GDM1 (cell line): ENCODE measurements around the gene SLC19A1.

Source experiments
- DNase-seq: peaks from one replicate; lab custom pipeline; 2025; lab: John Stamatoyannopoulos, UW

SLC19A1 gene

GRCh38 chr21:45558044-45558721 lies 15.9 kb upstream of the SLC19A1 start:
- no peak for DNase-seq

GRCh38 chr21:45557616-45558043 lies 15.4 kb upstream of the SLC19A1 start:
- DNase-seq: no peak

- DNase-seq: no peak
Measured at GRCh38 chr21:45556645-45557615, 14.7 kb upstream of the SLC19A1 start.

- no peak for DNase-seq
Measured at GRCh38 chr21:45556302-45556644, 14.0 kb upstream of the SLC19A1 start.

DNA sequence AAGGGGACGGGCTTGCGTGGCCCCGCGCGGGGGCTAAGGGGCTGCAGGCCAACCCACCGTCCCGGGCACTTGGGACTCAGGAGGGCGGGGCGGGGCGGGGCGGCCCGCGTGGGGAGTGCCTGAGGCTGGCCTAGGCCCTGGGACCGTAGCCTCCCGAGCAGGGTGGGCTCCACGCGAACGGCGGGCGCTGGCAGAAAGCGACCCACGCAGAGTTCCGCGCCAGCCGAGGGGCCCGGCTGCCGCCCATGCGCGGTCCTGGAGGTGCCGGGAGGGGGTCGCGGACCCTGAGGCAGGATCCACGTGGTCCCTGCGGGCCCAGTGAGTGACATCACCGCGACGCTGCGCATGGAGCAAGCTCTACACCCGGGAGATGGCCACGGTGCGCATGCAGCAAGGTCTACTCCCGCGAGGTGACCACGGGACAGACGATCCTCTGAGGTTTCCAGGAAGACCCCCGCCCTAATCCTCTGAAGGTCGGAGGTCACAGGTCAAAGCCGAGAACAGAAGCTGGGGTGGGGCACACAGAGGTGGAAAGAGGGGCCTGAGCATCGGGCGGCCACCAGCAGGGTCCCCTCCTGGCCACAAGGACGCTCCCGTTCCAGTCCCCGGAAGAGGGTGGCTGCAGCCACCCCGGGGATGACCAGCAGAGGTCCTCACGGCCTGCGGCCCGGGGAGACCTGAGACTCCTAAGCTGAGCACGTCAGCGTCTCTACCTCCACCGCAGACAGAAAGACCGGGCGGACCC lies 13.5 kb upstream of the SLC19A1 start:
- no peak for DNase-seq

DNA sequence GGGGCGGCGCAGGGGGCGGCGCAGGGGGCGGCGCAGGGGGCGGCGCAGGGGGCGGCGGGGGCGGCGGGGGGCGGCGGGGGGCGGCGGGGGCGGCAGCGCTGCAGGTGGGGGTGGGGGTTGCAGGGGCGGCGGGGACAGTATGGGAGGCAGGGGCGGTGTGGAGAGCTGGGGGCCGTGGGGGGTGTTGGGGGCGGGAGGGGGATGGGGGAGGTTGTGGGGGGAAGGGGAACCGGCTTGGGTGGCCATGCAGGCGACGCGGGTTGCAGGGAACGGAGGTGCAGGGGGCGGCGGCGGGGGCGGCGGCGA lies 13.0 kb upstream of the SLC19A1 start:
- no peak for DNase-seq

GRCh38 chr21:45554477-45555175 lies 12.4 kb upstream of the SLC19A1 start:
- peak; percentile 60 for DNase-seq

- no peak for DNase-seq
Measured at GRCh38 chr21:45552696-45553391, 10.6 kb upstream of the SLC19A1 start.

DNA sequence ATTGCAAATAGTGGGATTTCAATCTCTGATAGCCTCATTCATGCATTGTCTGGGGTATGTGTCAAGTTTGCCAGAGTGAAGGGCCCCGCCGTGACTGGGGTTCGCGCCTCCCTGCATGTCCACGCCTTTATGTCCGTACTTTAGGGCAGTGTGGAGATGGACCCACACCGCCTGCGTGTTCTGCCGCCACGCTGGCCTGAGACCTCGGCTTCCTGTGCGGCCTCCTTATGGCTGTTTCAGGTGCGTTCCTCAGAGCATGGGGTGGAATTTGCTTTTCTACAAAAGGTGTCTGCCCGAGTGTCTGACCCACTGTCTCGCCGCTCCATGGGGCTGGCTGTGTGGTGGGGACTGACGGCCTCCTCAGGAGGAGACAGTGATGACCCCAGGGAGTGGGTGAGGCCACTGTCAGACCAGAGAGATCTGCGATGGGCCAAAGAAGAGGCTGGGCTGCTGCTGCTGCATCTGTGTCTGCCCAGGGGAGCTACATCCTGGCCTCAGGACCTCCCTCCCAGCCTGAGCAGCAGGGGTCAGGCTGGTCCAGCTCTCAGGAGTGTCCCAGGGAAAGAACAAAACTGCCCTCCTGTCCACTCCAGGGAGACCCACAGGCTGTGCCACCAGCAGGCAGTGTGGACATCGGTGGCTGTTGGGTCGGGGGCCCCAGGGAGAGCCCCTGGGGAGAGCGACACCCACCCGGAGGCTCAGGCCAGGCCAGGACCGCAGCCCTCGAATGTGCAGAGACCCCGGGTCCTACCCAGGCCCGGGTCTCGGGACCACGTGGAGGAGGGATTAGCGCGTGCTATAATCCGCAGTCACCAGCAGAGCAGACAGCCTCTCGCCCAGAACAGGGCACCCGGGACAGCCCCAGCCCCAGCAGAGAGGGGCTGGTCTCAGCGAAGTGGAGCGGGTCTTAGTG lies 9.8 kb upstream of the SLC19A1 start:
- DNase-seq: no peak

DNA sequence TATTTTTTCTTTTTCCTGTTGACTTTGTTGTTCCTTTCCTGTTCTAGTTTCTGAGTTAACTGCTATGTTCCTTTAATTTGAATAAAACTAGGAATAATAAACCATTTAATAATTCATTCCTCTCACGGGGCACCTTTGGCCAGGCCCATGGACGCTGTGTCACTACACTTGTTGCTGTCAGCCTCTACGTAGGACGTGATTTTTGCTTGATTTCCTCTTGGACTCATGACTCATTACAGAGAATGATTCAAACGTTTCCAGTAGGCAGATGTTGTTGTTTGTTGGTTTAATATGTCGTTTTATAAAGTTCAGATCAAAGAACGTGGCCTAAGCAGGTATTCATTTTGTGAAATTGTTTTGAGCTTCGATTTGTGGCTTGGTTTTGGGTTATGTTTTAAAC lies 9.1 kb upstream of the SLC19A1 start:
- peak; percentile 43 for DNase-seq

- DNase-seq: peak; percentile 90
Measured at GRCh38 chr21:45550522-45551210, 8.4 kb upstream of the SLC19A1 start.

- DNase-seq: no peak
Measured at GRCh38 chr21:45549626-45550463, 7.6 kb upstream of the SLC19A1 start.

DNA sequence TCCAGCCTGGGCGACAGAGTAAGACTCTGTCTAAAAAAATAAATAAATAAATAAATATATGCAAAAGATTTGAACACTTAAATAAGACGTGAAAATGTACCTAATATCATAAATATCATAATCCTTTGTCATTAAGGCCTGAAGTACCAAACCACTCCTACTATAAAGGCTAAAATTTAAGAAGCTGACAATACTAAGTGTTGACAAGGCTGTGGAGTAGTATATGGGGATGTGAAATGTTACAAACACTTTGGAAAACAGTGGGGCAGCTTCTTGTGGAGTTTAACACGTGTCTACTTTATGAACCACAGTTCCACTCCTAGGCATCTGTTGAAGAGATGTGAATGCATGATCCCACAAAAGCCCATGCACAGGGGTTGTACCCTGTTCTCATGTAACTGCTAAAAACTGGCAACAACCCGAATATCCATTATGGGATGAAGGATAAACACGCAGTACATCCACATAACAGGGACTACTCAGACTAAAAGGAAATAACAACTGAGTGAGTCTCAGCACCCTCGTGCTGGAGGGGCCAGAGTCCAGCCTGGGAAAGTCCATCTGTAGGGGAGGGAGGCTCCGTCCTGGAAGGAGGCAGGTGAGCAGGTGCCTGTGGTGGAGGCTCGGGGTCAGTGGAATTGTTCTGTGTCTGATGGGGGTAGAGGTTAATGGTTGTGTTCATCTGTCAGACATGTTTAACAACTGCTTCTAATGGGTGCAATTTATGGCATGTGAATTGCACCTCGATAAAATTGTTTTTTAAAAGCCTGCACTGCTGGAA lies 6.7 kb upstream of the SLC19A1 start:
- no peak for DNase-seq

DNA sequence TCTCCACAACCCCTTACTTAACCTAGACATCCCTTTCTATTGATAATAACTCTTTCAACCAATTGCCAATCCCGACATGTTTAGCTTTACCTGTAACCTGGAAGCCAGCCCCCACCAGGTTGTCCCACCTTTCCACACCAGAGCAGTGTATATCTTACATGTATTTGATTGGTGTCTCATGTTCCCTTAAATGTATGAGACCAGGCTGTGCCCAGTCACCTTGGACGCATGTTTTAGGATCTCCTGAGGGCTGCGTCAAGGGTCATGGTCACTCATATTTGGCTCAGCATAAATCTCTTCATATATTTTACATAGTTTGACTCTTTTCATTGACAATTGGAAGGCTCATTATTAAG lies 5.3 kb upstream of the SLC19A1 start:
- DNase-seq: no peak

- DNase-seq: no peak
Measured at GRCh38 chr21:45546636-45547544, 4.7 kb upstream of the SLC19A1 start.

GRCh38 chr21:45545691-45546531 lies 3.7 kb upstream of the SLC19A1 start:
- no peak for DNase-seq
